Measurements from ENCODE around the gene PADI1.
A peak's percentile ranks its signal among the peaks of the same experiment; 100 is the strongest.

Gene PADI1

GRCh38 chr1:17196496-17197185 is 8.3 kb upstream of the PADI1 start:
- H3K4me1 ChIP-seq (ENCODE audit: control insufficient read depth, insufficient read depth, low read length) = no peaks in the 10 kb centered on the region
- CTCF ChIA-PET = interaction anchor here (0.6 to 1.0 kb wide), 3 partner anchors 14 to 92 kb away, joined by 3 to 4 read pairs (median 3); no protein-coding TSS in a partner anchor
- no peaks in the 10 kb centered on the region for H3K9me3 ChIP-seq (ENCODE audit: control insufficient read depth, insufficient read depth, low read depth, low read length)
- H3K36me3 ChIP-seq (ENCODE audit: control insufficient read depth in 2 of 2, insufficient read depth in 1 of 2, low read length in 2 of 2) = no peaks in the 10 kb centered on the region
- H3K27ac ChIP-seq (ENCODE audit: extremely low read depth, low read depth, low read length) = no peak overlapping the region
- TF ChIP-seq PRDM1 (tag by site-specific recombination; IDR thresholded peaks at IDR 0.05) = no peak
- TF ChIP-seq ZNF423 (tag by site-specific recombination; IDR thresholded peaks at IDR 0.05) = no peak
- TF ChIP-seq ZNF354C (tag by site-specific recombination; IDR thresholded peaks at IDR 0.05; ENCODE audit: borderline replicate concordance, low read depth) = no peak
- TF ChIP-seq PATZ1 (tag by site-specific recombination; IDR thresholded peaks at IDR 0.05) = no peak
- no peak for TF ChIP-seq SP3 (tag by site-specific recombination; IDR thresholded peaks at IDR 0.05)
- TF ChIP-seq REPIN1 (tag by site-specific recombination; IDR thresholded peaks at IDR 0.05; ENCODE audit: low read depth) = no peak
- TF ChIP-seq OSR2 (tag by site-specific recombination; IDR thresholded peaks at IDR 0.05) = no peak
- TF ChIP-seq ZBTB48 (tag by site-specific recombination; IDR thresholded peaks at IDR 0.05) = no peak
- TF ChIP-seq ZNF510 (tag by site-specific recombination; IDR thresholded peaks at IDR 0.05; ENCODE audit: insufficient replicate concordance) = no peak
- H3K4me3 ChIP-seq (ENCODE audit: low read depth, low read length) = no peak overlapping the region
- POLR2A ChIA-PET = interaction anchor here (1.0 kb wide), 1 partner anchor 11 kb away, joined by 3 read pairs; no protein-coding TSS in a partner anchor

DNA sequence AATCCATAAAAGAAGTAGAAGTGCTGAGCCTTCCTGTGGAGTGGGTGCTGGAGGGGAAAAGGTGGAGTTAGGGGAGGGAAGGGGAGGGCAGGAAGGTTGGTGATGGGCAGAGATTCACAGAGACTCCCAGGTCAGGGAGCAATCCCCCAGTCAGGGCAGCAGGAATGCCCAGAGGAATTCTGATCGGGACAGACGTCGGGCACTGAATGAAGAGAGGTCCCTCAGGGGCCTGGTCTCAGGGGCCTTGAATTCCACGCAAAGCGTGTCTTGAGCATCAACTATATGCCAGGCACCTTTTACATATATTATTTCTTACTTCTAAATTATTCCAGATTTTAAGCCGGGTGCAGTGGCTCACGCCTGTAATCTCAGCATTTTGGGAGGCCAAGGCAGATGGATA is 7.2 kb upstream of the PADI1 start:
- no peak for TF ChIP-seq ZNF670 (tag by site-specific recombination; IDR thresholded peaks at IDR 0.05; ENCODE audit: low read depth)
- no peak for TF ChIP-seq SP7 (tag by site-specific recombination; IDR thresholded peaks at IDR 0.05)
- H3K9me3 ChIP-seq (ENCODE audit: control insufficient read depth, insufficient read depth, low read depth, low read length) = no peaks in the 10 kb centered on the region
- ChIA-PET CTCF (no interaction called here), POLR2A (no interaction called here)
- H3K36me3 ChIP-seq (ENCODE audit: control insufficient read depth in 2 of 2, insufficient read depth in 1 of 2, low read length in 2 of 2) = no peaks in the 10 kb centered on the region
- no peak overlapping the region for H3K27ac ChIP-seq (ENCODE audit: extremely low read depth, low read depth, low read length)
- H3K4me3 ChIP-seq (ENCODE audit: low read depth, low read length) = no peak overlapping the region
- no peaks in the 10 kb centered on the region for H3K4me1 ChIP-seq (ENCODE audit: control insufficient read depth, insufficient read depth, low read length)

DNA sequence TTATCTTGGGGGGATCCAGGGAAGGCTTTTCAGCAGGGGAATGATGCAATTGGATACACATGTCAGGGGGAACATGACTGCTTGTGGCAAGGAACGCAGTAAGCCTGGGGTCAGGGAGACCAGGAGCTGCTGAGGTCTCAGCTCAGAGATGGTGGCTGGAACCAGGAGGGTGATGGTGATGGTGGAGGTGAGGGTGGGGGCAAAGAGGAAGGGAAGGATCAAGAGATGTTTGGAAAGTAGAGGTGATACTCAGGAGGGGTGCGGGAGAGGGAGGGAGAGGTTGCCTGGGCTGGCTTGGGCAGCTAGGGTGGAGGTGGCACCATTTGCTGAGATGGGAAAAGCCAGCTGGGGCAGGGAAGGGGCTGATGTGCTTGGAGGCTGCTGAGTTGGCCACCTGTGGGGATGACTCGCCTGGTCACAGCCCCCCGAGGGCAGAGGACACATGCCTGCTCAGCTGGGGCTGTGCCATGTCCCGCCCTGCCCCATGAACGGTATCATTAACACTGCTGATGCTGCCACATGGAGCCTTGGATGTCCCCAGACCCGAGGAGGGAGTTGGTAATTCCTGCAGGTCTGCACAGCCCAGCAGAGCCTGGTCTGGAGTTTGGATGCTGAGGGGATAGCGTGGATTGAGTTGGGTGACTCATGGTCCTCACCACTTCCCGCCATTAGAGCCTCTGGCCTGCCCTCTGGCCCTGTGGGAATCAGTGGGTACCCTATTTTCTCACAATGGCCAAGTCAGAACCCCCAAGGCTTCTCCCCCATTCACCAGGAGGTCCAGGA is 6.3 kb upstream of the PADI1 start:
- ChIA-PET CTCF (interaction anchor here (1.2 kb wide), 1 partner anchor 73 kb away, joined by 4 read pairs; no protein-coding TSS in a partner anchor), POLR2A (interaction anchor here (0.6 kb wide), 1 partner anchor 251 kb away, joined by 3 read pairs; no protein-coding TSS in a partner anchor)
- no peak overlapping the region for H3K4me3 ChIP-seq (ENCODE audit: low read depth, low read length)
- H3K36me3 ChIP-seq (ENCODE audit: control insufficient read depth in 2 of 2, insufficient read depth in 1 of 2, low read length in 2 of 2) = no peaks in the 10 kb centered on the region
- H3K9me3 ChIP-seq (ENCODE audit: control insufficient read depth, insufficient read depth, low read depth, low read length) = no peaks in the 10 kb centered on the region
- no peak overlapping the region for H3K27ac ChIP-seq (ENCODE audit: extremely low read depth, low read depth, low read length)
- no peaks in the 10 kb centered on the region for H3K4me1 ChIP-seq (ENCODE audit: control insufficient read depth, insufficient read depth, low read length)
- no peak for TF ChIP-seq ZNF157 (tag by site-specific recombination; IDR thresholded peaks at IDR 0.05)
- TF ChIP-seq ZFP3 (tag by site-specific recombination; IDR thresholded peaks at IDR 0.05; ENCODE audit: low read depth) = no peak
- TF ChIP-seq, protein P1, sequence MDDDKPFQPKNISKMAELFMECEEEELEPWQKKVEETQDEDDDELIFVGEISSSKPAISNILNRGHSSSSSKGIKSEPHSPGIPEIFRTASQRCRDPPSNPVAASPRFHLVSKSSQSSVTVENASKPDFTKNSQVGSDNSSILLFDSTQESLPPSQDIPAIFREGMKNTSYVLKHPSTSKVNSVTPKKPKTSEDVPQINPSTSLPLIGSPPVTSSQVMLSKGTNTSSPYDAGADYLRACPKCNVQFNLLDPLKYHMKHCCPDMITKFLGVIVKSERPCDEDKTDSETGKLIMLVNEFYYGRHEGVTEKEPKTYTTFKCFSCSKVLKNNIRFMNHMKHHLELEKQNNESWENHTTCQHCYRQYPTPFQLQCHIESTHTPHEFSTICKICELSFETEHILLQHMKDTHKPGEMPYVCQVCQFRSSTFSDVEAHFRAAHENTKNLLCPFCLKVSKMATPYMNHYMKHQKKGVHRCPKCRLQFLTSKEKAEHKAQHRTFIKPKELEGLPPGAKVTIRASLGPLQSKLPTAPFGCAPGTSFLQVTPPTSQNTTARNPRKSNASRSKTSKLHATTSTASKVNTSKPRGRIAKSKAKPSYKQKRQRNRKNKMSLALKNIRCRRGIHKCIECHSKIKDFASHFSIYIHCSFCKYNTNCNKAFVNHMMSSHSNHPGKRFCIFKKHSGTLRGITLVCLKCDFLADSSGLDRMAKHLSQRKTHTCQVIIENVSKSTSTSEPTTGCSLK (tag by site-specific recombination; IDR thresholded peaks at IDR 0.05) = no peak
- no peak for TF ChIP-seq ZNF621 (tag by site-specific recombination; IDR thresholded peaks at IDR 0.05)
- TF ChIP-seq ZBTB7A (tag by site-specific recombination; IDR thresholded peaks at IDR 0.05; ENCODE audit: low read depth) = no peak
- no peak for TF ChIP-seq ZNF555 (tag by site-specific recombination; conservative IDR thresholded peaks at IDR 0.05)
- no peak for TF ChIP-seq ZNF391 (tag by site-specific recombination; IDR thresholded peaks at IDR 0.05; ENCODE audit: borderline replicate concordance, low read depth)
- no peak for TF ChIP-seq ZNF10 (tag by site-specific recombination; IDR thresholded peaks at IDR 0.05)
- TF ChIP-seq GLIS1 (tag by site-specific recombination; IDR thresholded peaks at IDR 0.05) = peak; percentile 69
- no peak for TF ChIP-seq ZNF837 (tag by site-specific recombination; IDR thresholded peaks at IDR 0.05)
- TF ChIP-seq ZNF529 (tag by site-specific recombination; IDR thresholded peaks at IDR 0.05; ENCODE audit: insufficient replicate concordance) = no peak
- no peak for TF ChIP-seq YY1 (tag by site-specific recombination; IDR thresholded peaks at IDR 0.05)
- no peak for TF ChIP-seq ZNF701 (tag by site-specific recombination; IDR thresholded peaks at IDR 0.05)

Measured in HEK293 (cell line).